PC-9 (cell line): ENCODE results near the gene TNFSF11. TPM values are rescaled to one million over a fixed set of nuclear protein-coding genes. Genes with fewer than 3 reads are reported as not detected.

Experiments
- BruUV-seq: library from RNA; stranded (reverse); fragments of 400-500 nt; replicated peaks from 2 replicates; lab custom pipeline; 2021; lab: Mats Ljungman, UMichigan
- CTCF ChIA-PET: fragments of 300-600 bp; sonication (Branson Sonifier 250); formaldehyde crosslinking; loops from one replicate; lab custom pipeline; 2022; ENCODE audit warnings: antibody characterized with exemption; lab: Charles Lee
- POLR2A ChIA-PET: fragments of 300-600 bp; sonication (Branson Sonifier 250); formaldehyde crosslinking; loops from one replicate; lab custom pipeline; 2022; ENCODE audit warnings: antibody characterized with exemption; ENCODE audit not compliant: unreplicated experiment; lab: Charles Lee
- DNase-seq, 2 experiments: peaks; one replicate each; pipeline versions ENCODE4 v3.0.0 to v3.0.0-alpha.2; 2015 to 2022; ENCODE audit warnings: mixed read lengths in 1 of 2
- H2AFZ ChIP-seq: fragments of 200-600 bp; sonication (generic); 2 replicates; pipeline ENCODE4 v1.8.1; 2017; ENCODE audit warnings: antibody characterized with exemption
- H3F3A ChIP-seq: fragments of 200-600 bp; sonication (generic); 2 replicates; pipeline ENCODE4 v1.8.1; 2017; ENCODE audit warnings: antibody characterized with exemption, mild to moderate bottlenecking, low read depth; ENCODE audit not compliant: insufficient read depth
- H3K27ac ChIP-seq: fragments of 200-600 bp; sonication (generic); 2 replicates; pipeline ENCODE4 v1.6.1; 2016; ENCODE audit warnings: mixed run types
- H3K27me3 ChIP-seq: fragments of 200-600 bp; sonication (generic); 2 replicates; pipeline ENCODE4 v1.6.1; 2016; ENCODE audit warnings: low read depth, mixed run types; ENCODE audit not compliant: insufficient read depth
- H3K36me3 ChIP-seq: fragments of 200-600 bp; sonication (generic); 2 replicates; pipeline ENCODE4 v1.6.1; 2016; ENCODE audit warnings: low read depth, mixed run types
- H3K4me1 ChIP-seq: fragments of 200-600 bp; sonication (generic); replicated peaks from 2 replicates; pipeline ENCODE4 v1.6.1; 2016; ENCODE audit warnings: mixed run types; ENCODE audit not compliant: insufficient read depth
- H3K4me2 ChIP-seq: fragments of 200-600 bp; sonication (generic); 2 replicates; pipeline ENCODE4 v1.6.1; 2017; ENCODE audit warnings: mixed run types
- H3K4me3 ChIP-seq: fragments of 200-600 bp; sonication (generic); 2 replicates; pipeline ENCODE4 v1.6.1; 2016; ENCODE audit warnings: mixed run types
- H3K79me2 ChIP-seq: fragments of 200-600 bp; sonication (generic); 2 replicates; pipeline ENCODE4 v1.6.1; 2017; ENCODE audit warnings: low read depth, mixed run types
- H3K9me2 ChIP-seq: fragments of 200-600 bp; sonication (generic); 2 replicates; pipeline ENCODE4 v1.8.1; 2017; ENCODE audit warnings: mild to moderate bottlenecking; ENCODE audit not compliant: insufficient read depth
- H3K9me3 ChIP-seq: fragments of 200-600 bp; sonication (generic); 2 replicates; pipeline ENCODE4 v1.8.1; 2016; ENCODE audit warnings: low read depth; ENCODE audit not compliant: insufficient read depth
- H4K20me1 ChIP-seq: fragments of 200-600 bp; sonication (generic); 2 replicates; pipeline ENCODE4 v1.8.1; 2017; ENCODE audit not compliant: insufficient read depth
- CTCF ChIP-seq: fragments of 200-600 bp; sonication (generic); conservative IDR thresholded peaks from 2 replicates; pipeline ENCODE4 v1.6.1; 2017; ENCODE audit warnings: mixed run types, antibody characterized with exemption, mild to moderate bottlenecking, moderate library complexity
- EZH2 ChIP-seq: fragments of 200-600 bp; sonication (generic); IDR thresholded peaks from 2 replicates; pipeline ENCODE4 v1.8.0; 2017; ENCODE audit warnings: antibody characterized with exemption, low read depth
- intact Hi-C: fragments of 100-400 bp; cut with micrococcal nuclease; formaldehyde crosslinking; loops from one replicate; pipeline ENCODE4 v1.10.0; 2022; ENCODE audit not compliant: unreplicated experiment
- total RNA-seq: library from RNA; stranded (reverse); gene quantifications from 2 replicates; pipeline ENCODE4 v1.2.3, GENCODE V29; 2021

TNFSF11 gene
- total RNA-seq, 1 experiment from 2014 or later = not detected

GRCh38 chr13:42654212-42654611 lies 80.3 kb downstream of the TNFSF11 start:
- no peak overlapping the region for H3K4me2 ChIP-seq
- BruUV-seq = no TSS peak
- no peak overlapping the region for H3K27ac ChIP-seq
- intact Hi-C loops = no loop called here
- H3K79me2 ChIP-seq = no peaks in the 10 kb centered on the region
- H2AFZ ChIP-seq = no peak overlapping the region
- H3K9me2 ChIP-seq = no peaks in the 10 kb centered on the region
- H3K4me1 ChIP-seq = no peaks in the 10 kb centered on the region
- H4K20me1 ChIP-seq = no peaks in the 10 kb centered on the region
- H3F3A ChIP-seq = no peaks in the 10 kb centered on the region
- H3K9me3 ChIP-seq = no peaks in the 10 kb centered on the region
- TF ChIP-seq CTCF (no peak), EZH2 (no peak)
- no peaks in the 10 kb centered on the region for H3K36me3 ChIP-seq
- no peak for DNase-seq
- CTCF ChIA-PET = no interaction called here
- H3K4me3 ChIP-seq = no peak overlapping the region
- H3K27me3 ChIP-seq = no peaks in the 10 kb centered on the region
- POLR2A ChIA-PET = no interaction called here

GRCh38 chr13:42654722-42655121 lies 80.8 kb downstream of the TNFSF11 start:
- H3K4me1 ChIP-seq = no peaks in the 10 kb centered on the region
- H3K27me3 ChIP-seq = no peaks in the 10 kb centered on the region
- H3K27ac ChIP-seq = no peak overlapping the region
- BruUV-seq = no TSS peak
- DNase-seq = no peak
- no peaks in the 10 kb centered on the region for H3K36me3 ChIP-seq
- no peaks in the 10 kb centered on the region for H3F3A ChIP-seq
- H3K9me2 ChIP-seq = no peaks in the 10 kb centered on the region
- ChIA-PET CTCF (no interaction called here), POLR2A (no interaction called here)
- intact Hi-C loops = no loop called here
- TF ChIP-seq EZH2 (no peak), CTCF (no peak)
- H3K9me3 ChIP-seq = no peaks in the 10 kb centered on the region
- no peak overlapping the region for H3K4me2 ChIP-seq
- H2AFZ ChIP-seq = no peak overlapping the region
- no peak overlapping the region for H3K4me3 ChIP-seq
- H3K79me2 ChIP-seq = no peaks in the 10 kb centered on the region
- H4K20me1 ChIP-seq = no peaks in the 10 kb centered on the region

- Histone ChIP-seq H3K27ac (no peak overlapping the region), H4K20me1 (no peaks in the 10 kb centered on the region), H3K36me3 (no peaks in the 10 kb centered on the region), H3K9me2 (no peaks in the 10 kb centered on the region), H3K4me3 (no peak overlapping the region), H3K9me3 (no peaks in the 10 kb centered on the region), H3K4me2 (no peak overlapping the region), H3K4me1 (no peaks in the 10 kb centered on the region), H3F3A (no peaks in the 10 kb centered on the region), H3K79me2 (no peaks in the 10 kb centered on the region), H3K27me3 (no peaks in the 10 kb centered on the region), H2AFZ (no peak overlapping the region)
- no TSS peak for BruUV-seq
- TF ChIP-seq CTCF (no peak), EZH2 (no peak)
- CTCF ChIA-PET = no interaction called here
- POLR2A ChIA-PET = no interaction called here
- intact Hi-C loops = no loop called here
- DNase-seq = no peak
These were observed 82.2 kb downstream of the TNFSF11 start for GRCh38 chr13:42656161-42656560.
